NCI-H1436 treated with DMSO at 0.1 percent for 48 hours (cell line): ENCODE results near the gene PCDH9.

Experiments
- DNase-seq: peaks from one replicate; lab custom pipeline; 2025; lab: John Stamatoyannopoulos, UW

PCDH9 gene

GRCh38 chr13:67229481-67230403, at the start of gene PCDH9:
TSS of gene PCDH9 (minus strand) at chr13:67230336. CDS start at chr13:67228440, 1,896 bp downstream.
- DNase-seq = no peak

- no peak for DNase-seq
These were observed 48.1 kb upstream of the PCDH9 start for GRCh38 chr13:67278235-67278634.

- DNase-seq = no peak
These were observed 47.4 kb upstream of the PCDH9 start for GRCh38 chr13:67277581-67277980.

GRCh38 chr13:67275351-67275960, 45.3 kb upstream of the PCDH9 start:
- DNase-seq = no peak

- no peak for DNase-seq
These were observed 42.9 kb upstream of the PCDH9 start for GRCh38 chr13:67273001-67273400.

GRCh38 chr13:67267136-67267535, 37.0 kb upstream of the PCDH9 start:
- DNase-seq = no peak

- no peak for DNase-seq
These were observed 29.1 kb upstream of the PCDH9 start for GRCh38 chr13:67259208-67259607.

GRCh38 chr13:67258482-67258881, 28.3 kb upstream of the PCDH9 start:
- no peak for DNase-seq

- no peak for DNase-seq
These were observed 8.7 kb upstream of the PCDH9 start for GRCh38 chr13:67238861-67239260.

GRCh38 chr13:67238277-67238859, 8.2 kb upstream of the PCDH9 start:
- DNase-seq = no peak

- DNase-seq = no peak
These were observed 5.1 kb upstream of the PCDH9 start for GRCh38 chr13:67235265-67235664.

- no peak for DNase-seq
These were observed 2.2 kb upstream of the PCDH9 start for GRCh38 chr13:67232384-67232783.

GRCh38 chr13:67231289-67232000, 1.3 kb upstream of the PCDH9 start:
- DNase-seq = no peak

- DNase-seq = peak; percentile 12
These were observed 510 bp upstream of the PCDH9 start for GRCh38 chr13:67230404-67231288.

- no peak for DNase-seq
These were observed 1.2 kb downstream of the PCDH9 start for GRCh38 chr13:67228916-67229315.

GRCh38 chr13:67228031-67228430, 2.1 kb downstream of the PCDH9 start:
- DNase-seq = no peak

GRCh38 chr13:67227131-67227983, 2.8 kb downstream of the PCDH9 start:
- DNase-seq = no peak

- DNase-seq = no peak
These were observed 3.4 kb downstream of the PCDH9 start for GRCh38 chr13:67226696-67227095.

GRCh38 chr13:67225252-67226159, 4.6 kb downstream of the PCDH9 start:
- no peak for DNase-seq
